DOHH2 (cell line): ENCODE results near the gene SYT13.

ENCODE experiments used
- CTCF ChIP-seq: fragments of 200-600 bp; sonication (generic); IDR thresholded peaks from one replicate; pipeline ENCODE4 v1.5.1; 2014; ENCODE audit warnings: antibody characterized with exemption, mild to moderate bottlenecking, low read depth, low read length; ENCODE audit not compliant: poor library complexity, severe bottlenecking
- EZH2phosphoT487 ChIP-seq: fragments of 200-600 bp; sonication (generic); IDR thresholded peaks from 2 replicates; pipeline ENCODE4 v1.6.1; 2017; ENCODE audit warnings: borderline replicate concordance, mild to moderate bottlenecking, antibody characterized with exemption, low read length, moderate library complexity, mixed read lengths

GRCh38 chr11:45298718-45299117 lies 12.6 kb upstream of the SYT13 start:
- TF ChIP-seq CTCF (no peak), EZH2phosphoT487 (no peak)
